Endothelial cell (in vitro differentiated cells): ENCODE measurements around the gene RET. TPM values are rescaled to one million over a fixed set of nuclear protein-coding genes. Genes with fewer than 3 reads are reported as not detected.

ENCODE experiments used
- DNase-seq: peaks from one replicate; pipeline ENCODE4 v3.0.0; 2021; ENCODE audit warnings: low spot score
- H3K27ac Mint-ChIP-seq: one replicate; pipeline ENCODE4 v1.8.0; 2021; ENCODE audit warnings: mixed read lengths, inconsistent platforms; ENCODE audit not compliant: unreplicated experiment
- H3K27me3 Mint-ChIP-seq: one replicate; pipeline ENCODE4 v1.8.0; 2021; ENCODE audit warnings: mild to moderate bottlenecking, moderate library complexity, mixed read lengths, inconsistent platforms; ENCODE audit not compliant: unreplicated experiment
- H3K36me3 Mint-ChIP-seq: one replicate; pipeline ENCODE4 v1.8.0; 2021; ENCODE audit warnings: mild to moderate bottlenecking, low read depth, mixed read lengths, inconsistent platforms; ENCODE audit not compliant: unreplicated experiment
- H3K4me1 Mint-ChIP-seq: one replicate; pipeline ENCODE4 v1.8.0; 2021; ENCODE audit warnings: mild to moderate bottlenecking, mixed read lengths, inconsistent platforms; ENCODE audit not compliant: unreplicated experiment
- H3K4me3 Mint-ChIP-seq: one replicate; pipeline ENCODE4 v1.8.0; 2021; ENCODE audit warnings: mild to moderate bottlenecking, mixed read lengths, inconsistent platforms; ENCODE audit not compliant: unreplicated experiment
- H3K9me3 Mint-ChIP-seq: one replicate; pipeline ENCODE4 v1.8.0; 2021; ENCODE audit warnings: mixed read lengths, inconsistent platforms; ENCODE audit not compliant: unreplicated experiment
- CTCF ChIP-seq: fragments of 200-600 bp; sonication (generic); IDR thresholded peaks from one replicate; pipeline ENCODE4 v1.5.0; 2021; ENCODE audit warnings: antibody characterized with exemption; ENCODE audit not compliant: unreplicated experiment
- total RNA-seq: library from RNA; stranded (reverse); fragmentation: NEBNext Ultra II Directional; extraction: Animal tissue kit (Norgen Biotek cat#: 25700); gene quantifications from one replicate; pipeline ENCODE4 v1.2.1, GENCODE V29; 2021; ENCODE audit not compliant: unreplicated experiment

The RET gene
- total RNA-seq, 1 donor from 2014 or later: 0.28 TPM

DNA sequence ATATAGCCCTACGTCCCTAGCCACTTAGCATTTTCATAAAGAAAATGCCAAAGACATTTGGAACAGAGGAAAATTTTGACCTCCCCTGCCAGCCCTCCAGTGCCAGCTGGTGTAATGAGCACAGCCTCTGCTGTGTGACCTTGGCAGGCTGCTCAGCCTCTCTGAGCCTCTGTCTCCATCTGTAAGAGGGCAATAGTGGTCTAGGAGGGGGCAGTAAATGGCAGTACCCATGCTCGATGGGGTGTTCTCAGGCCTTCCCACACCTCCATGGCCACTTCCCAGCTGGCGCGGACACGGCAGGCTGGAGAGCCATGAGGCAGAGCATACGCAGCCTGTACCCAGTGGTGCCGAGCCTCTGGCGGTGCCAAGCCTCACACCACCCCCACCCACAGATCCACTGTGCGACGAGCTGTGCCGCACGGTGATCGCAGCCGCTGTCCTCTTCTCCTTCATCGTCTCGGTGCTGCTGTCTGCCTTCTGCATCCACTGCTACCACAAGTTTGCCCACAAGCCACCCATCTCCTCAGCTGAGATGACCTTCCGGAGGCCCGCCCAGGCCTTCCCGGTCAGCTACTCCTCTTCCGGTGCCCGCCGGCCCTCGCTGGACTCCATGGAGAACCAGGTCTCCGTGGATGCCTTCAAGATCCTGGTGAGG lies 37.3 kb downstream of the RET start:
- no peak overlapping the region for H3K27ac Mint-ChIP-seq

GRCh38 chr10:43114743-43115611 lies 38.1 kb downstream of the RET start:
- Mint-ChIP-seq H3K4me1 (no peaks in the 10 kb centered on the region), H3K27ac (no peak overlapping the region)

More for the DNA sequence above, 37.3 kb downstream of the RET start:
- no peaks in the 10 kb centered on the region for H3K9me3 Mint-ChIP-seq
- H3K4me3 Mint-ChIP-seq: no peak overlapping the region
- TF ChIP-seq CTCF: no peak
- peaks cover 11% of the 10 kb centered on the region for H3K27me3 Mint-ChIP-seq
- no peak for DNase-seq
- no peaks in the 10 kb centered on the region for H3K4me1 Mint-ChIP-seq
- no peaks in the 10 kb centered on the region for H3K36me3 Mint-ChIP-seq

GRCh38 chr10:43115881-43116595 lies 39.2 kb downstream of the RET start:
- Mint-ChIP-seq H3K4me3 (no peak overlapping the region), H3K36me3 (no peaks in the 10 kb centered on the region), H3K9me3 (no peaks in the 10 kb centered on the region), H3K4me1 (no peaks in the 10 kb centered on the region), H3K27me3 (peaks cover 10% of the 10 kb centered on the region), H3K27ac (no peak overlapping the region)
- TF ChIP-seq CTCF: no peak
- no peak for DNase-seq

More at GRCh38 chr10:43114743-43115611, 38.1 kb downstream of the RET start:
- no peaks in the 10 kb centered on the region for H3K36me3 Mint-ChIP-seq
- peaks cover 8% of the 10 kb centered on the region for H3K27me3 Mint-ChIP-seq
- TF ChIP-seq CTCF: no peak
- no peak for DNase-seq
- H3K9me3 Mint-ChIP-seq: no peaks in the 10 kb centered on the region
- no peak overlapping the region for H3K4me3 Mint-ChIP-seq

- peaks cover 13% of the 10 kb centered on the region for H3K27me3 Mint-ChIP-seq
- no peak for DNase-seq
- TF ChIP-seq CTCF: no peak
- no peaks in the 10 kb centered on the region for H3K36me3 Mint-ChIP-seq
- H3K4me1 Mint-ChIP-seq: no peaks in the 10 kb centered on the region
- H3K9me3 Mint-ChIP-seq: no peaks in the 10 kb centered on the region
- H3K4me3 Mint-ChIP-seq: no peak overlapping the region
- H3K27ac Mint-ChIP-seq: no peak overlapping the region
Measured at GRCh38 chr10:43116596-43116995, 39.7 kb downstream of the RET start.
